ENCODE measurements around the gene USPL1. TPM values are rescaled to one million over a fixed set of nuclear protein-coding genes. Genes with fewer than 3 reads are reported as not detected.
A peak's percentile ranks its signal among the peaks of the same experiment; 100 is the strongest.

Gene USPL1
- total RNA-seq, 1 experiment from 2014 or later: 10.7 TPM

DNA sequence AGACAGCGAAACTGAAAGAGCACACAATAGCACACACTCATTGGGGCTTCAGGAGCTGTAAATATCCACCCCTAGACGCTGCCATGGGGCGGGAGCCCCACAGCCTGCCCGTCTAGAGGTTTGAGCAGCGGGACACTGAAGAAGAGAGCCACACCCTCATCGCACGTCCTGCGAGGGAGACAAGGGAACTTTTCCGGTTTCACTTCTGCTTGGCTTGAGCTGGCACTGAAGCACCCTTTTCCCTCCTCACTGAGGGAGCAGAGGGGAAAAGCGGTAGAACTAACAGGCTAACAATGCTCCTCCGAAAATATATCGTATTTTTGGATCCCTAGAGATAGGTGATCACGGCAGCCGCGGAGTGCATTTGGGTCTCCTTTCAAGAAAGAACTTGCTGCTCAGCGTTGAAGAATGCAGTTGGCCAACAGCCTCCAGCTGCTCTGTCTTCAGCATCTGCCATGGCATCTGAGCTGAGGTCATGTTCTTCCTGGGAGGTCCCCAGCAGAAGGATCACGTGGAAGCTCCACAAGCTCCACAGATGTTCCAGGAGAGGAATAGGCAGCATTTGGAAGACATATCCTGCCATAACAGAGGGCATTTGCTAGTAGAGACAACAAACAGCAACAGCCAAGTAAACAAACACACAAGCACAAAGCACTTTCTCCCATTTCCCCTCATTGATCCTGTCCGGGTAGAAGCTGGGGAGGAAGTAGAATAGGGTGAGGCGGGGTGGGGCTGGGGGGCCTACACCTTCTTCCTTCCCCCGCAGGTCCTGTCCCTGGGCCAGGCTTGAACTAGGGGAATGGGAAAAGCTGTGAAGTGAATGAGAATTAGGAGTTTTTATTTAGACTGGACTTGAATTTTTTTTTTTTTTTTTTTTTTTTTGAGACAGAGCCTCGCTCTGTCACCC lies 72.8 kb downstream of the USPL1 start:
- H3K79me2 ChIP-seq (ENCODE audit: low read depth): no peaks in the 10 kb centered on the region
- peaks cover 13% of the 10 kb centered on the region for H3K4me1 ChIP-seq (replicated peaks; ENCODE audit: insufficient read depth)
- H3K9me3 ChIP-seq (ENCODE audit: insufficient read depth, low read depth): no peaks in the 10 kb centered on the region
- ChIA-PET CTCF (interaction anchor here (0.7 kb wide), 1 partner anchor 856 kb away, joined by 7 read pairs; no protein-coding TSS in a partner anchor), POLR2A (ENCODE audit: unreplicated experiment) (interaction anchor here (0.5 to 0.6 kb wide), 2 partner anchors 33 to 209 kb away, joined by 3 to 7 read pairs; no protein-coding TSS in a partner anchor)
- H3K9me2 ChIP-seq (ENCODE audit: insufficient read depth): no peaks in the 10 kb centered on the region
- no TSS peak for BruUV-seq (replicated peaks)
- H2AFZ ChIP-seq: peak overlapping the region; percentile 69
- TF ChIP-seq, protein P1, sequence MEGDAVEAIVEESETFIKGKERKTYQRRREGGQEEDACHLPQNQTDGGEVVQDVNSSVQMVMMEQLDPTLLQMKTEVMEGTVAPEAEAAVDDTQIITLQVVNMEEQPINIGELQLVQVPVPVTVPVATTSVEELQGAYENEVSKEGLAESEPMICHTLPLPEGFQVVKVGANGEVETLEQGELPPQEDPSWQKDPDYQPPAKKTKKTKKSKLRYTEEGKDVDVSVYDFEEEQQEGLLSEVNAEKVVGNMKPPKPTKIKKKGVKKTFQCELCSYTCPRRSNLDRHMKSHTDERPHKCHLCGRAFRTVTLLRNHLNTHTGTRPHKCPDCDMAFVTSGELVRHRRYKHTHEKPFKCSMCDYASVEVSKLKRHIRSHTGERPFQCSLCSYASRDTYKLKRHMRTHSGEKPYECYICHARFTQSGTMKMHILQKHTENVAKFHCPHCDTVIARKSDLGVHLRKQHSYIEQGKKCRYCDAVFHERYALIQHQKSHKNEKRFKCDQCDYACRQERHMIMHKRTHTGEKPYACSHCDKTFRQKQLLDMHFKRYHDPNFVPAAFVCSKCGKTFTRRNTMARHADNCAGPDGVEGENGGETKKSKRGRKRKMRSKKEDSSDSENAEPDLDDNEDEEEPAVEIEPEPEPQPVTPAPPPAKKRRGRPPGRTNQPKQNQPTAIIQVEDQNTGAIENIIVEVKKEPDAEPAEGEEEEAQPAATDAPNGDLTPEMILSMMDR (conservative IDR thresholded peaks at IDR 0.05): no peak
- TF ChIP-seq EZH2 (IDR thresholded peaks at IDR 0.05; ENCODE audit: low read depth): no peak
- no peaks in the 10 kb centered on the region for H3K27me3 ChIP-seq (ENCODE audit: insufficient read depth, low read depth)
- DNase-seq: peak; percentile 26 to 73
- no peak overlapping the region for H3K27ac ChIP-seq
- no peaks in the 10 kb centered on the region for H3K36me3 ChIP-seq (ENCODE audit: low read depth)
- H3K4me3 ChIP-seq: peak overlapping the region; percentile 54
- peak overlapping the region; percentile 80 for H3K4me2 ChIP-seq
- intact Hi-C loops (cut with micrococcal nuclease; ENCODE audit: unreplicated experiment): no loop called here
- H4K20me1 ChIP-seq (ENCODE audit: insufficient read depth): no peaks in the 10 kb centered on the region
- peaks cover 10% of the 10 kb centered on the region; the same call in 1 of the 2 replicates for H3F3A ChIP-seq (ENCODE audit: insufficient read depth, low read depth)

DNA sequence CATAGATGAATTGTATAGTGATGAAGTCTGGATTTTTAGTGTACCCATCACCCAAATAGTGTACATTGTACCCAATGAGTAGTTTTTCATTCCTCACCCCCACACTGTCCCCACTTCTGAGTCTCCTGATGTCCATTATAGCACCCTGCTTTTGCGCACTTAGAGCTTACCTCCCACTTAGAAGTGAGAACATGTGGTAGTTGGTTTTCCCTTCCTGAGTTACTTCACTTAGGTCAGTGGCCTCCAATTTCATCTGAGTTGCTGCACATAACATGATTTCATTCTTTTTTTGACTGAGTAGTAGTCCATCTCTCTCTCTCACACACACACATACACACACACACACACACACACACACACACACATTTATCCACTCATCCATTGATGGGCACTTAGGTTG lies 74.4 kb downstream of the USPL1 start:
- no peak for DNase-seq
- CTCF ChIA-PET: no interaction called here
- POLR2A ChIA-PET (ENCODE audit: unreplicated experiment): no interaction called here

More for the DNA sequence above, 74.4 kb downstream of the USPL1 start:
- no peak overlapping the region for H2AFZ ChIP-seq
- no peaks in the 10 kb centered on the region for H4K20me1 ChIP-seq (ENCODE audit: insufficient read depth)
- H3K9me2 ChIP-seq (ENCODE audit: insufficient read depth): no peaks in the 10 kb centered on the region
- intact Hi-C loops (cut with micrococcal nuclease; ENCODE audit: unreplicated experiment): no loop called here
- TF ChIP-seq EZH2 (IDR thresholded peaks at IDR 0.05; ENCODE audit: low read depth): no peak
- TF ChIP-seq, protein P1 (conservative IDR thresholded peaks at IDR 0.05): no peak
- BruUV-seq (replicated peaks): no TSS peak
- H3K4me1 ChIP-seq (replicated peaks; ENCODE audit: insufficient read depth): peaks cover 8% of the 10 kb centered on the region; the same call in 1 of the 2 replicates
- H3K27me3 ChIP-seq (ENCODE audit: insufficient read depth, low read depth): no peaks in the 10 kb centered on the region
- H3K4me2 ChIP-seq: no peak overlapping the region
- H3K79me2 ChIP-seq (ENCODE audit: low read depth): no peaks in the 10 kb centered on the region
- H3K4me3 ChIP-seq: no peak overlapping the region
- H3K9me3 ChIP-seq (ENCODE audit: insufficient read depth, low read depth): no peaks in the 10 kb centered on the region
- no peaks in the 10 kb centered on the region for H3K36me3 ChIP-seq (ENCODE audit: low read depth)
- no peak overlapping the region for H3K27ac ChIP-seq
- 0 out of 2 replicates have a peak, but pooled peaks cover 5% of the 10 kb centered on the region for H3F3A ChIP-seq (ENCODE audit: insufficient read depth, low read depth)
